HCT116 (cell line): Measurements from ENCODE around the gene DPP10. TPM values are rescaled to one million over a fixed set of nuclear protein-coding genes. Genes with fewer than 3 reads are reported as not detected.

Experiments used
- ATAC-seq: fragments of 200-7000 bp; cut with Tn5 transposase; 2 replicates; pipeline ENCODE4 v1.9.1; 2020; ENCODE audit warnings: mild to moderate bottlenecking, moderate library complexity
- BruUV-seq: library from RNA; stranded (reverse); fragments of 400-500 nt; replicated peaks from 2 replicates; lab custom pipeline; 2021; lab: Mats Ljungman, UMichigan
- CTCF ChIA-PET: fragments of 300-600 bp; sonication (Branson Sonifier 250); formaldehyde crosslinking; loops from one replicate; lab custom pipeline; 2021; ENCODE audit warnings: antibody characterized with exemption; lab: Charles Lee
- POLR2A ChIA-PET: fragments of 300-600, 350-600 bp; sonication (Branson Sonifier 250); formaldehyde crosslinking; loops from one replicate; lab custom pipeline; 2021; ENCODE audit warnings: antibody characterized with exemption; lab: Charles Lee
- RAD21 ChIA-PET, 2 experiments: fragments of 300-600 bp; sonication (Branson Sonifier 250); formaldehyde crosslinking; loops; one replicate each; lab custom pipeline; 2023; ENCODE audit warnings: low total read pairs in 2 of 2; ENCODE audit not compliant: uncharacterized antibody in 2 of 2, unreplicated experiment in 2 of 2, low non-redundant PET in 1 of 2; lab: Charles Lee
- DNase-seq: peaks from one replicate; pipeline ENCODE4 v3.0.0-alpha.2; 2010; ENCODE audit warnings: low read depth, low spot score
- H2AFZ ChIP-seq: fragments of 200-600 bp; shearing (Covaris generic), sonication (generic); 2 replicates; pipeline ENCODE4 v1.6.1; 2017; ENCODE audit warnings: low read depth, mixed run types, mixed read lengths, antibody characterized with exemption, low read length; ENCODE audit not compliant: poor library complexity, severe bottlenecking
- H3K27ac ChIP-seq: 2 replicates; pipeline ENCODE4 v1.5.1; 2012; ENCODE audit warnings: low read depth, low read length
- H3K27me3 ChIP-seq: fragments of 200-600 bp; sonication (generic); 2 replicates; pipeline ENCODE4 v1.6.1; 2016; ENCODE audit warnings: mixed run types, low read length, mixed read lengths; ENCODE audit not compliant: insufficient read depth
- H3K36me3 ChIP-seq, 2 experiments: fragments of 200-500 bp in 1 of 2; fragments of 200-600 bp in 1 of 2; sonication (Bioruptor generic) in 1 of 2; sonication (generic) in 1 of 2; 2 replicates each; pipeline versions ENCODE4 v1.5.1 to v1.6.1; 2014 to 2016; ENCODE audit warnings: low read length in 2 of 2, inconsistent platforms in 1 of 2, mixed read lengths in 1 of 2, mixed run types in 1 of 2; ENCODE audit not compliant: insufficient read depth in 2 of 2, control insufficient read depth in 1 of 2
- H3K4me1 ChIP-seq, 2 experiments: fragments of 200-600 bp in 1 of 2; sonication (generic) in 1 of 2; 2 replicates each; pipeline versions ENCODE4 v1.5.1 to v1.6.1; 2012 to 2017; ENCODE audit warnings: low read length in 2 of 2, inconsistent platforms in 1 of 2, mild to moderate bottlenecking in 1 of 2, mixed read lengths in 1 of 2, mixed run types in 1 of 2, moderate library complexity in 1 of 2; ENCODE audit not compliant: insufficient read depth in 2 of 2, control insufficient read depth in 1 of 2
- H3K4me2 ChIP-seq: fragments of 200-600 bp; sonication (generic); 2 replicates; pipeline ENCODE4 v1.6.1; 2017; ENCODE audit warnings: mixed run types, low read length, mixed read lengths
- H3K4me3 ChIP-seq, 2 experiments: fragments of 200-600 bp in 1 of 2; sonication (generic) in 1 of 2; replicated peaks in 1 of 2; 2 replicates each; pipeline ENCODE4 v1.5.1; 2011 to 2016; ENCODE audit warnings: low read length in 2 of 2, control low read depth in 1 of 2, low read depth in 1 of 2, mild to moderate bottlenecking in 1 of 2, mixed read lengths in 1 of 2, mixed run types in 1 of 2
- H3K79me2 ChIP-seq: fragments of 200-600 bp; sonication (generic); 2 replicates; pipeline ENCODE4 v1.6.1; 2017; ENCODE audit warnings: mild to moderate bottlenecking, mixed run types, low read length, moderate library complexity, mixed read lengths; ENCODE audit not compliant: insufficient read depth
- H3K9ac ChIP-seq: fragments of 200-600 bp; sonication (generic); 2 replicates; pipeline ENCODE4 v1.6.1; 2016; ENCODE audit warnings: low read length, mixed read lengths
- H3K9me2 ChIP-seq: fragments of 200-600 bp; sonication (generic), shearing (Covaris generic); 2 replicates; pipeline ENCODE4 v1.6.1; 2017; ENCODE audit warnings: mixed run types, mild to moderate bottlenecking, moderate library complexity; ENCODE audit not compliant: insufficient read depth
- H3K9me3 ChIP-seq, 2 experiments: fragments of 200-500 bp in 1 of 2; fragments of 200-600 bp in 1 of 2; sonication (Bioruptor generic) in 1 of 2; sonication (generic) in 1 of 2; 2 replicates each; pipeline ENCODE4 v1.6.1; 2014 to 2017; ENCODE audit warnings: low read length in 2 of 2, mixed read lengths in 2 of 2, inconsistent platforms in 1 of 2, low read depth in 1 of 2, mild to moderate bottlenecking in 1 of 2, mixed run types in 1 of 2, moderate library complexity in 1 of 2; ENCODE audit not compliant: control insufficient read depth in 1 of 2, insufficient read depth in 1 of 2
- H4K20me1 ChIP-seq: fragments of 200-600 bp; sonication (generic), shearing (Covaris generic); 2 replicates; pipeline ENCODE4 v1.6.1; 2017; ENCODE audit warnings: mixed run types, mild to moderate bottlenecking, moderate library complexity; ENCODE audit not compliant: insufficient read depth
- CBX3 ChIP-seq: IDR thresholded peaks from 2 replicates; pipeline ENCODE4 v1.6.1; 2012; ENCODE audit warnings: low read depth
- CEBPB ChIP-seq: IDR thresholded peaks from 2 replicates; pipeline ENCODE4 v1.6.1; 2012; ENCODE audit warnings: low read depth
- EGR1 ChIP-seq: IDR thresholded peaks from 2 replicates; pipeline ENCODE4 v1.6.1; 2012; ENCODE audit warnings: low read depth
- EZH2 ChIP-seq: fragments of 200-600 bp; sonication (generic); IDR thresholded peaks from 2 replicates; pipeline ENCODE4 v1.6.1; 2017; ENCODE audit warnings: antibody characterized with exemption, mixed run types
- EZH2phosphoT487 ChIP-seq: fragments of 200-600 bp; IDR thresholded peaks from 2 replicates; pipeline ENCODE4 v1.6.1; 2018; ENCODE audit warnings: antibody characterized with exemption, borderline replicate concordance
- FOSL1 ChIP-seq: IDR thresholded peaks from 2 replicates; pipeline ENCODE4 v1.6.1; 2012; ENCODE audit warnings: low read depth
- POLR2AphosphoS5 ChIP-seq: IDR thresholded peaks from 2 replicates; pipeline ENCODE4 v1.6.1; 2011; ENCODE audit warnings: mild to moderate bottlenecking, low read depth, low read length, moderate library complexity
- RAD21 ChIP-seq: IDR thresholded peaks from 2 replicates; pipeline ENCODE4 v1.6.1; 2012; ENCODE audit warnings: low read depth, mild to moderate bottlenecking
- ZBTB33 ChIP-seq: IDR thresholded peaks from 2 replicates; pipeline ENCODE4 v1.6.1; 2011; ENCODE audit warnings: mild to moderate bottlenecking, low read length, moderate library complexity; ENCODE audit not compliant: insufficient replicate concordance; ENCODE audit errors: extremely low read depth
- intact Hi-C: fragments of 100-400 bp; cut with micrococcal nuclease; formaldehyde crosslinking; loops from 2 replicates; pipeline ENCODE4 v1.10.0; 2022
- total RNA-seq: library from RNA; stranded (reverse); gene quantifications from one replicate; pipeline ENCODE4 v1.2.1, GENCODE V29; 2021; ENCODE audit not compliant: unreplicated experiment
- TF ChIP-seq, protein P1 (sequence below): IDR thresholded peaks from 2 replicates; pipeline ENCODE4 v1.6.1; 2012; ENCODE audit warnings: low read depth
- TF ChIP-seq, protein P2 (sequence below): IDR thresholded peaks from 2 replicates; pipeline ENCODE4 v1.6.1; 2012

Gene DPP10
- total RNA-seq, 1 experiment from 2014 or later, result not detected

DNA sequence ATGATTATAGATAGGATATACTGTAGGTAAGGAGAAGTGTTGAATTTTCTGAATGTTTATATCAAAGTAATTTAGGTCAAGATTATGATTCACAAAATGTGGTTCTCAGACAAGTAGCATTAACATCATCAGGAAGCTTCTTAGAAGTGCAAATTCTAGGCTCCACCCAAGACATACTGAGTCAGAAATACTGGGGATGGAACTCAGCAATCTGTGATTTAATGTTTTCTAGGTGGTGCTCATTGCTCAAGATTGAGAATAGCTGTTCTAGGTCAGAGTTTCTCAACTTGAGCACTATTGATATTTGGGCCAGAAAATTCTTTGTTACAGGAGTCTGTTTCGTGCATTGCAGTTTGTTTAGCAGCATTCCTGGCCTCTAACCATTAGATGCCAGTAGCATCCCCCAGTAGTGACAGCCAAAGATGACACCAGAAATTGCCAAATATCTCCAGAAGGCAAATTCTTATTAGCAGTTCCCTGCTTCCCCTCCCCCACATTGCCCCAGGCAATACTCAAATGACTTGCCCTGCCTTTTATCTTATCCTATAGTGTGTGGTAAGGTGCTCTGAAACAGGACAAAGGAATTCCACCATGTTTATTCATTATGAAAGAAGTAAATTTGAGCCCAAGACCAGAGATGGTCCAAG lies 1001.2 kb downstream of the DPP10 start:
- Histone ChIP-seq H3K27me3 (no peaks in the 10 kb centered on the region), H3K9ac (no peak overlapping the region), H3K4me3 (no peak overlapping the region), H3K9me3 (peaks cover 3 to 19% of the 10 kb centered on the region in 2 experiments; a peak in 2 of 4 replicates), H3K4me1 (no peaks in the 10 kb centered on the region), H2AFZ (no peak overlapping the region), H3K79me2 (no peaks in the 10 kb centered on the region), H3K36me3 (no peaks in the 10 kb centered on the region), H4K20me1 (no peaks in the 10 kb centered on the region), H3K27ac (no peak overlapping the region), H3K4me2 (no peak overlapping the region)
- DNase-seq, result no peak
- ChIA-PET POLR2A (no interaction called here), CTCF (no interaction called here)
- BruUV-seq, result no TSS peak
- intact Hi-C loops, result no loop called here
- no peak for ATAC-seq
- TF ChIP-seq CEBPB, result no peak
- TF ChIP-seq, protein P1, sequence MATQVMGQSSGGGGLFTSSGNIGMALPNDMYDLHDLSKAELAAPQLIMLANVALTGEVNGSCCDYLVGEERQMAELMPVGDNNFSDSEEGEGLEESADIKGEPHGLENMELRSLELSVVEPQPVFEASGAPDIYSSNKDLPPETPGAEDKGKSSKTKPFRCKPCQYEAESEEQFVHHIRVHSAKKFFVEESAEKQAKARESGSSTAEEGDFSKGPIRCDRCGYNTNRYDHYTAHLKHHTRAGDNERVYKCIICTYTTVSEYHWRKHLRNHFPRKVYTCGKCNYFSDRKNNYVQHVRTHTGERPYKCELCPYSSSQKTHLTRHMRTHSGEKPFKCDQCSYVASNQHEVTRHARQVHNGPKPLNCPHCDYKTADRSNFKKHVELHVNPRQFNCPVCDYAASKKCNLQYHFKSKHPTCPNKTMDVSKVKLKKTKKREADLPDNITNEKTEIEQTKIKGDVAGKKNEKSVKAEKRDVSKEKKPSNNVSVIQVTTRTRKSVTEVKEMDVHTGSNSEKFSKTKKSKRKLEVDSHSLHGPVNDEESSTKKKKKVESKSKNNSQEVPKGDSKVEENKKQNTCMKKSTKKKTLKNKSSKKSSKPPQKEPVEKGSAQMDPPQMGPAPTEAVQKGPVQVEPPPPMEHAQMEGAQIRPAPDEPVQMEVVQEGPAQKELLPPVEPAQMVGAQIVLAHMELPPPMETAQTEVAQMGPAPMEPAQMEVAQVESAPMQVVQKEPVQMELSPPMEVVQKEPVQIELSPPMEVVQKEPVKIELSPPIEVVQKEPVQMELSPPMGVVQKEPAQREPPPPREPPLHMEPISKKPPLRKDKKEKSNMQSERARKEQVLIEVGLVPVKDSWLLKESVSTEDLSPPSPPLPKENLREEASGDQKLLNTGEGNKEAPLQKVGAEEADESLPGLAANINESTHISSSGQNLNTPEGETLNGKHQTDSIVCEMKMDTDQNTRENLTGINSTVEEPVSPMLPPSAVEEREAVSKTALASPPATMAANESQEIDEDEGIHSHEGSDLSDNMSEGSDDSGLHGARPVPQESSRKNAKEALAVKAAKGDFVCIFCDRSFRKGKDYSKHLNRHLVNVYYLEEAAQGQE, result no peak
- TF ChIP-seq POLR2AphosphoS5, result no peak
- no peak for TF ChIP-seq ZBTB33
- TF ChIP-seq, protein P2, sequence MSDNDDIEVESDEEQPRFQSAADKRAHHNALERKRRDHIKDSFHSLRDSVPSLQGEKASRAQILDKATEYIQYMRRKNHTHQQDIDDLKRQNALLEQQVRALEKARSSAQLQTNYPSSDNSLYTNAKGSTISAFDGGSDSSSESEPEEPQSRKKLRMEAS, result no peak
- TF ChIP-seq FOSL1, result no peak
- no peak for TF ChIP-seq EZH2
- no peak for TF ChIP-seq EGR1
- no peak for TF ChIP-seq EZH2phosphoT487
- TF ChIP-seq RAD21, result no peak
- TF ChIP-seq CBX3, result no peak
- TF ChIP-seq, all 23 proteins: peak for 0
- no peaks in the 10 kb centered on the region for H3K9me2 ChIP-seq
- RAD21 ChIA-PET, result no interaction called here
